Measurements from ENCODE around the gene GRIK4. TPM values are rescaled to one million over a fixed set of nuclear protein-coding genes. Genes with fewer than 3 reads are reported as not detected.
A peak's percentile ranks its signal among the peaks of the same experiment; 100 is the strongest.

Gene GRIK4
- total and polyA plus RNA-seq, 2 donors from 2014 or later = 0.25 TPM; not detected in 1

DNA sequence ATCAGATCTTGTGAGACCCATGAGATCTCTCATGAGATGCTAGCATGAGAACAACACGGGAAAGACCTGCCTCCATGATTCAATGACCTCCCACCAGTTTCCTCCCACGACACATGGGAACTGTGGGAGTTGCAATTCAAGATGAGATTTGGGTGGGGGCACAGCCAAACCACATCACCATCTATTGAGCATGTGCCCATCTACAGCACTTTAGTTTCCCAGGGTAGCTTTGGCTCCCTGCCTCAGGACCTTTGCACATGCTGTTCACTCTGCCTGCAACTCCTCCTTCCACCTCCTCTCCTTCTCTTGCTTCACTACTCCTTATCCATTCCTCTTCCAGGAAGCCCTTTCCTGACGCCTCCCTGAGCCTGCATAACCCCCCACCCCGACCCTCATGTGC, 17.2 kb downstream of the GRIK4 start:
- Histone ChIP-seq H3K27ac (ENCODE audit: low read depth in 2 of 2, low read length in 2 of 2) (no peak overlapping the region), H3K36me3 (ENCODE audit: control insufficient read depth in 2 of 3, insufficient read depth in 3 of 3, low read length in 3 of 3) (no peaks in the 10 kb centered on the region), H3K27me3 (ENCODE audit: control insufficient read depth, insufficient read depth, low read length) (no peaks in the 10 kb centered on the region), H3K4me1 (ENCODE audit: control insufficient read depth in 2 of 3, insufficient read depth in 2 of 3, low read depth in 1 of 3, low read length in 3 of 3) (no peaks in the 10 kb centered on the region), H3K4me3 (ENCODE audit: low read length in 3 of 3) (no peak overlapping the region), H3K9me3 (ENCODE audit: control insufficient read depth in 2 of 3, insufficient read depth in 1 of 3, low read length in 3 of 3) (no peaks in the 10 kb centered on the region), H3K9ac (ENCODE audit: low read length in 3 of 3) (no peak overlapping the region)
- FAIRE-seq (no peak), DNase-seq (peak in 1 of 5 donors; percentile 8)
- intact Hi-C loops (cut with DNase I) = no loop called here
- TF ChIP-seq, protein P1, sequence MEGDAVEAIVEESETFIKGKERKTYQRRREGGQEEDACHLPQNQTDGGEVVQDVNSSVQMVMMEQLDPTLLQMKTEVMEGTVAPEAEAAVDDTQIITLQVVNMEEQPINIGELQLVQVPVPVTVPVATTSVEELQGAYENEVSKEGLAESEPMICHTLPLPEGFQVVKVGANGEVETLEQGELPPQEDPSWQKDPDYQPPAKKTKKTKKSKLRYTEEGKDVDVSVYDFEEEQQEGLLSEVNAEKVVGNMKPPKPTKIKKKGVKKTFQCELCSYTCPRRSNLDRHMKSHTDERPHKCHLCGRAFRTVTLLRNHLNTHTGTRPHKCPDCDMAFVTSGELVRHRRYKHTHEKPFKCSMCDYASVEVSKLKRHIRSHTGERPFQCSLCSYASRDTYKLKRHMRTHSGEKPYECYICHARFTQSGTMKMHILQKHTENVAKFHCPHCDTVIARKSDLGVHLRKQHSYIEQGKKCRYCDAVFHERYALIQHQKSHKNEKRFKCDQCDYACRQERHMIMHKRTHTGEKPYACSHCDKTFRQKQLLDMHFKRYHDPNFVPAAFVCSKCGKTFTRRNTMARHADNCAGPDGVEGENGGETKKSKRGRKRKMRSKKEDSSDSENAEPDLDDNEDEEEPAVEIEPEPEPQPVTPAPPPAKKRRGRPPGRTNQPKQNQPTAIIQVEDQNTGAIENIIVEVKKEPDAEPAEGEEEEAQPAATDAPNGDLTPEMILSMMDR (IDR thresholded peaks at IDR 0.05; ENCODE audit: borderline replicate concordance, extremely low read depth, insufficient read depth) = no peak

DNA sequence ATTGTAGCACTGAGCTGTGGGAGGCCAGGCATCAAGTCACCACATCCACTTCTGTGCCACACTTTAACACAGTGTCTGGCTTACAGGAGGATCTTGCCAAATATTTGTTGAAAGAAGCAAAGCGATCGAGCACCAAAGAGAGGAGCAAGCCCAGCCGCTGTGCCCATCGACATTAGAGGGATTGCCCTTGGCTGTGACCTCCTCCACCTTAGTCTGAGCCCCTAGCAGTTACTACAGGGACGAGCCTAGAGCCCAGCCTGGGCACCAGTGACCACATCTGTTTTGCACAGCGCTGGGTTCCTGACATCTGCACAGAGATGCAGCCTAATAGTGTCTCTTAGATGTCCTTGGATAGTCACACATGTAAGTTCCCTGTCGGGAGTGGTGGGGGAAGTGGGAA, 17.7 kb downstream of the GRIK4 start:
- no peak overlapping the region for H3K27ac ChIP-seq (ENCODE audit: low read depth in 2 of 2, low read length in 2 of 2)
- H3K27me3 ChIP-seq (ENCODE audit: control insufficient read depth, insufficient read depth, low read length) = no peaks in the 10 kb centered on the region
- DNase-seq (peak in 1 of 5 donors; percentile 29), FAIRE-seq (no peak)
- no peak overlapping the region for H3K4me3 ChIP-seq (ENCODE audit: low read length in 3 of 3)
- H3K4me1 ChIP-seq (ENCODE audit: control insufficient read depth in 2 of 3, insufficient read depth in 2 of 3, low read depth in 1 of 3, low read length in 3 of 3) = no peaks in the 10 kb centered on the region
- no peaks in the 10 kb centered on the region for H3K9me3 ChIP-seq (ENCODE audit: control insufficient read depth in 2 of 3, insufficient read depth in 1 of 3, low read length in 3 of 3)
- TF ChIP-seq, protein P1 (IDR thresholded peaks at IDR 0.05; ENCODE audit: borderline replicate concordance, extremely low read depth, insufficient read depth) = no peak
- intact Hi-C loops (cut with DNase I) = no loop called here
- H3K9ac ChIP-seq (ENCODE audit: low read length in 3 of 3) = no peak overlapping the region
- no peaks in the 10 kb centered on the region for H3K36me3 ChIP-seq (ENCODE audit: control insufficient read depth in 2 of 3, insufficient read depth in 3 of 3, low read length in 3 of 3)

DNA sequence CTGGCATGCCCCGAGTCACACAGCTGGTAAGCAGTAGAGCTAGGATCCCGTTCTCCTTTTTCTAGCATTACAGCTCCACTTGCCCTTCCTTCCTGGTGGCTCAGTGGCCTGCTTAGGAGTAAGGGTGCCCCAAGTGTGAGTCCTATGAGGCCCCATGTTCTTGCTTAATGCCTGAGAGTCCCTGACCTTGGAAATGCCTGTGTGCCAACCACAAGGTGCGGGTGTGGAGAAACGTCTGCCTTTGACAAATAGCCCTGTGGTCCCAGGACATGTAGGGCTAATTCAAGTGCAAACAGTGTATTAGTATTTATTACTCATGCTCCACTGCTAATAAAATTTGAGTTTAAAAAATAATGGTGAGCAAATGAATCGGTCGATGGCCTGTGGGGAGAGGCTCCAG, 18.4 kb downstream of the GRIK4 start:
- intact Hi-C loops (cut with DNase I) = no loop called here
- no peak for FAIRE-seq
- no peaks in the 10 kb centered on the region for H3K27me3 ChIP-seq (ENCODE audit: control insufficient read depth, insufficient read depth, low read length)

More for the DNA sequence above, 18.4 kb downstream of the GRIK4 start:
- Histone ChIP-seq H3K9me3 (ENCODE audit: control insufficient read depth in 2 of 3, insufficient read depth in 1 of 3, low read length in 3 of 3) (no peaks in the 10 kb centered on the region), H3K4me1 (ENCODE audit: control insufficient read depth in 2 of 3, insufficient read depth in 2 of 3, low read depth in 1 of 3, low read length in 3 of 3) (no peaks in the 10 kb centered on the region), H3K36me3 (ENCODE audit: control insufficient read depth in 2 of 3, insufficient read depth in 3 of 3, low read length in 3 of 3) (no peaks in the 10 kb centered on the region), H3K4me3 (ENCODE audit: low read length in 3 of 3) (no peak overlapping the region), H3K9ac (ENCODE audit: low read length in 3 of 3) (no peak overlapping the region), H3K27ac (ENCODE audit: low read depth in 2 of 2, low read length in 2 of 2) (no peak overlapping the region)
- TF ChIP-seq, protein P1 (IDR thresholded peaks at IDR 0.05; ENCODE audit: borderline replicate concordance, extremely low read depth, insufficient read depth) = no peak
- DNase-seq = peak in 1 of 5 donors; percentile 10

Data from kidney (tissue), 14 donors.